OCI-LY1 (cell line): ENCODE measurements around the gene COTL1.

ENCODE experiments used
- H2AFZ ChIP-seq: fragments of 200-600 bp; sonication (generic), shearing (Covaris generic); 2 replicates; pipeline ENCODE4 v1.6.0; 2014; ENCODE audit warnings: antibody characterized with exemption, mild to moderate bottlenecking, low read length
- H3F3A ChIP-seq: fragments of 200-600 bp; sonication (generic), shearing (Covaris generic); 2 replicates; pipeline ENCODE4 v1.6.0; 2014; ENCODE audit warnings: mild to moderate bottlenecking, antibody characterized with exemption, low read length, moderate library complexity; ENCODE audit not compliant: insufficient read depth
- H3K27ac ChIP-seq: fragments of 200-600 bp; sonication (generic); 2 replicates; pipeline ENCODE4 v1.5.1; 2014; ENCODE audit warnings: low read length, mixed run types, mild to moderate bottlenecking, low read depth; ENCODE audit not compliant: poor library complexity, severe bottlenecking
- H3K27me3 ChIP-seq: fragments of 200-600 bp; sonication (generic); 2 replicates; pipeline ENCODE4 v1.6.0; 2014; ENCODE audit warnings: antibody characterized with exemption, mild to moderate bottlenecking, low read length, moderate library complexity; ENCODE audit not compliant: insufficient read depth
- H3K36me3 ChIP-seq: fragments of 200-600 bp; sonication (generic); 2 replicates; pipeline ENCODE4 v1.6.1; 2014; ENCODE audit warnings: mild to moderate bottlenecking, antibody characterized with exemption, low read length, moderate library complexity, mixed read lengths; ENCODE audit not compliant: insufficient read depth
- H3K4me1 ChIP-seq: fragments of 200-600 bp; sonication (generic); 2 replicates; pipeline ENCODE4 v1.5.1; 2014; ENCODE audit warnings: mild to moderate bottlenecking, low read length, moderate library complexity; ENCODE audit not compliant: insufficient read depth, severe bottlenecking
- H3K4me2 ChIP-seq: fragments of 200-600 bp; sonication (generic), shearing (Covaris generic); 2 replicates; pipeline ENCODE4 v1.6.1; 2014; ENCODE audit warnings: low read length
- H3K4me3 ChIP-seq: fragments of 200-600 bp; sonication (generic); 2 replicates; pipeline ENCODE4 v1.5.1; 2014; ENCODE audit warnings: low read length, low read depth, mild to moderate bottlenecking, mixed read lengths; ENCODE audit not compliant: poor library complexity, severe bottlenecking
- H3K79me2 ChIP-seq: fragments of 200-600 bp; shearing (Covaris generic); 2 replicates; pipeline ENCODE4 v1.6.1; 2016; ENCODE audit warnings: mixed run types, low read length, mixed read lengths; ENCODE audit not compliant: insufficient read depth
- H3K9ac ChIP-seq: fragments of 200-600 bp; sonication (generic), shearing (Covaris generic); 2 replicates; pipeline ENCODE4 v1.6.1; 2014; ENCODE audit warnings: mild to moderate bottlenecking, low read length, mixed read lengths
- H3K9me2 ChIP-seq: fragments of 200-600 bp; sonication (generic), shearing (Covaris generic); 2 replicates; pipeline ENCODE4 v1.6.1; 2014; ENCODE audit warnings: low read depth, mild to moderate bottlenecking, low read length, mixed read lengths
- H3K9me3 ChIP-seq: fragments of 200-600 bp; shearing (Covaris generic); 2 replicates; pipeline ENCODE4 v1.6.1; 2014; ENCODE audit warnings: low read length, mixed read lengths
- H4K20me1 ChIP-seq: fragments of 200-600 bp; sonication (generic), shearing (Covaris generic); 2 replicates; pipeline ENCODE4 v1.6.0; 2016; ENCODE audit warnings: mild to moderate bottlenecking, low read length; ENCODE audit not compliant: insufficient read depth
- EZH2 ChIP-seq: fragments of 200-600 bp; sonication (generic), shearing (Covaris generic); IDR thresholded peaks from 2 replicates; pipeline ENCODE4 v1.8.0; 2017; ENCODE audit warnings: borderline replicate concordance, mixed run types, mild to moderate bottlenecking, antibody characterized with exemption, low read length, moderate library complexity, mixed read lengths
- TF ChIP-seq, protein P1 (sequence below): fragments of 200-600 bp; sonication (generic), shearing (Covaris generic); IDR thresholded peaks from 2 replicates; pipeline ENCODE4 v1.5.1; 2017; ENCODE audit warnings: mild to moderate bottlenecking, antibody characterized with exemption, low read length, moderate library complexity, mixed read lengths

Gene COTL1

DNA sequence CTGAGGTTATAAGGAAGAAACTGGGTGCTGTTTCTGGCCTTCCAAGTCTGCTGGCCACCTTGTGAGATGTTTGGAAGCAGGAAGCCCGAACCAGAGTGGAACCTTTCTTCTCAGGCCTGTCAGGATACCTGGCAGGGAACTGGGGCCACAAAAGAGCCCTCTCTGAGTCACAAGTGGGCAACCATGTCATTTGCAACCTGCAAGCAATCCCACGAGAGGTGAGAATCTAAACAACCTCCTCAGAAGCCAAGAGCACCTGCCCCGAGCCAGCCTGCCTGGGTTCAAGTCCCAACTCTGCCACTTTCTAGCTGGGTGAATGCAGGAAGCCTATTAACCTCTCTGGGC is 3.3 kb downstream of the COTL1 start:
- Histone ChIP-seq H3K9me2 (no peaks in the 10 kb centered on the region), H3K4me1 (peaks cover 43% of the 10 kb centered on the region), H3K27ac (peak overlapping the region; percentile 76), H3K36me3 (peaks cover 77% of the 10 kb centered on the region), H3K79me2 (peaks cover 68% of the 10 kb centered on the region), H3F3A (no peaks in the 10 kb centered on the region), H3K9ac (no peak overlapping the region; the same call in 1 of the 2 replicates), H4K20me1 (no peaks in the 10 kb centered on the region), H3K27me3 (no peaks in the 10 kb centered on the region), H3K4me2 (peak overlapping the region; percentile 79), H3K9me3 (no peaks in the 10 kb centered on the region), H3K4me3 (peak overlapping the region; percentile 98), H2AFZ (no peak overlapping the region)
- TF ChIP-seq, protein P1, sequence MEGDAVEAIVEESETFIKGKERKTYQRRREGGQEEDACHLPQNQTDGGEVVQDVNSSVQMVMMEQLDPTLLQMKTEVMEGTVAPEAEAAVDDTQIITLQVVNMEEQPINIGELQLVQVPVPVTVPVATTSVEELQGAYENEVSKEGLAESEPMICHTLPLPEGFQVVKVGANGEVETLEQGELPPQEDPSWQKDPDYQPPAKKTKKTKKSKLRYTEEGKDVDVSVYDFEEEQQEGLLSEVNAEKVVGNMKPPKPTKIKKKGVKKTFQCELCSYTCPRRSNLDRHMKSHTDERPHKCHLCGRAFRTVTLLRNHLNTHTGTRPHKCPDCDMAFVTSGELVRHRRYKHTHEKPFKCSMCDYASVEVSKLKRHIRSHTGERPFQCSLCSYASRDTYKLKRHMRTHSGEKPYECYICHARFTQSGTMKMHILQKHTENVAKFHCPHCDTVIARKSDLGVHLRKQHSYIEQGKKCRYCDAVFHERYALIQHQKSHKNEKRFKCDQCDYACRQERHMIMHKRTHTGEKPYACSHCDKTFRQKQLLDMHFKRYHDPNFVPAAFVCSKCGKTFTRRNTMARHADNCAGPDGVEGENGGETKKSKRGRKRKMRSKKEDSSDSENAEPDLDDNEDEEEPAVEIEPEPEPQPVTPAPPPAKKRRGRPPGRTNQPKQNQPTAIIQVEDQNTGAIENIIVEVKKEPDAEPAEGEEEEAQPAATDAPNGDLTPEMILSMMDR, result no peak
- no peak for TF ChIP-seq EZH2

DNA sequence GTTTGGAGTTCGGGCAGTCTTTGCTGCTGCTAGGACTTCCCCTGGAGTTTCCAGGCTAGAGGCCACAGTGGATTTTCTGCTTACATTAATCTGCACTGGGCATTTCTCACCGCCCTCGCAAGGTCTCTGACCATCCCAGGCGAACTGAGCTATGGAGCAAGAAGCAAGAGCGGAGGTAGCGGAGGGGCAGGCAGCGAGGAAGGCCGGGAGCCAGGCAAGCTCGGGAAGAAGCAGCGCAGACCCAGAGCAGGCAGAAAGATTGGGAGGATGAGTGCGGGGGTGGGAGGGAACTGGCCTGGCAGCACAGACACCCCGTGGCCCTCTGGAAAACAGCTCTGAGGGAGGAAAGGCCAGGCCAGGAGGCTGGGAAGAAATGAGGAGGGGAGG is 3.8 kb downstream of the COTL1 start:
- Histone ChIP-seq H3K27me3 (no peaks in the 10 kb centered on the region), H3K27ac (peak overlapping the region; percentile 23), H2AFZ (no peak overlapping the region), H4K20me1 (no peaks in the 10 kb centered on the region), H3K9ac (no peak overlapping the region), H3K36me3 (peaks cover 81% of the 10 kb centered on the region), H3F3A (no peaks in the 10 kb centered on the region), H3K4me1 (peaks cover 43% of the 10 kb centered on the region), H3K9me2 (no peaks in the 10 kb centered on the region), H3K9me3 (no peaks in the 10 kb centered on the region), H3K4me2 (no peak overlapping the region), H3K79me2 (peaks cover 72% of the 10 kb centered on the region), H3K4me3 (no peak overlapping the region)
- no peak for TF ChIP-seq EZH2
- TF ChIP-seq, protein P1, result no peak

DNA sequence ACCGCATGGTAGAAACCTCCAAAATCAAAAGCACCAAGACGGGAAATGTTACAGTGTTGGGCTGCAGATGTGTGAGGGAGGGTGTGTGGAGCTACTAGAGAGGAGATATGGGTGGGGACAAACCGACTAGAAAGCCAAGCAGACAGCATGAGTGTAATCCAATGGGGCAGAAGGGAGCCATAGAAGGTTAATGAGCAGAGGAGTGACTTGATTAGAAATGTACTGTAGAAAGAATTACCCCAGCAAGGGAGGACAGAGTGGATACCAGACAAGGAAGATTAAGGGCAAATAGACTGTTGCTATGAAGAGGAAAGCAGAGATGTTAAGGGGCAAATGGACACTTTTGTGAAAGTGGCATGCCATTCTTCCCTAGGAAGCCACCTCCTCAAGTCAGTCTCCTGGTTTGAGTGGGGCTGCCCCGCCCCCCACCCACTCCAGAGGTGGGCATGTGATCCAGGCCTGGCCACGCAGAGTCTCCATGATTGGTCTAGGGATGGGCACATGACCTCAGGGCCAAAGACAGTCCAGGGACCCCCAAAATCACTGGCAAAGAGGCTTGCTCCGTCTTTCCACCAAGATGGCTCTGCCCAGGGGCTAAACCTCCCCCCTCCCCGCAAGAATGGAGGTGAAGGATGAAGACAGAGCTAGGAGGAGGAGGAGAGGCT is 4.3 kb downstream of the COTL1 start:
- Histone ChIP-seq H3K27ac (peak overlapping the region; percentile 23), H3K4me1 (peaks cover 43% of the 10 kb centered on the region), H3F3A (no peaks in the 10 kb centered on the region), H2AFZ (no peak overlapping the region), H3K9ac (no peak overlapping the region), H3K9me2 (no peaks in the 10 kb centered on the region), H3K27me3 (no peaks in the 10 kb centered on the region), H3K79me2 (peaks cover 76% of the 10 kb centered on the region), H3K4me2 (no peak overlapping the region), H3K4me3 (no peak overlapping the region), H3K36me3 (peaks cover 81% of the 10 kb centered on the region), H4K20me1 (no peaks in the 10 kb centered on the region), H3K9me3 (no peaks in the 10 kb centered on the region)
- TF ChIP-seq, protein P1, result no peak
- TF ChIP-seq EZH2, result no peak
